K562 (cell line): ENCODE measurements around the gene TTLL3. TPM values are rescaled to one million over a fixed set of nuclear protein-coding genes. Genes with fewer than 3 reads are reported as not detected.

Experiments used
- ARHGAP35 ChIP-seq: fragments of 450-650 bp; IDR thresholded peaks from 2 replicates; pipeline ENCODE4 v1.6.1; 2018; ENCODE audit not compliant: partially characterized antibody
- DIDO1 ChIP-seq: fragments of 450-650 bp; IDR thresholded peaks from 2 replicates; pipeline ENCODE4 v1.6.1; 2016; ENCODE audit warnings: low read depth, missing biosample characterization, missing genetic modification characterization
- ETS2 ChIP-seq: IDR thresholded peaks from 2 replicates; pipeline ENCODE4 v1.6.1; 2016; ENCODE audit warnings: borderline replicate concordance, missing genetic modification characterization, mild to moderate bottlenecking, moderate library complexity, missing compliant biosample characterization; ENCODE audit not compliant: poor library complexity, severe bottlenecking
- FOXA3 ChIP-seq, 2 experiments: fragments of 450-650 bp in 1 of 2; sonication (generic) in 1 of 2; formaldehyde crosslinking; IDR thresholded peaks in 1 of 2; conservative IDR thresholded peaks in 1 of 2; 2 replicates each; pipeline versions ENCODE4 v1.4.0 to v1.8.0; 2020 to 2022; ENCODE audit warnings: mild to moderate bottlenecking in 2 of 2, missing genetic modification reagents in 1 of 2
- HDAC2 ChIP-seq: fragments of 450-650 bp; IDR thresholded peaks from 2 replicates; pipeline ENCODE4 v1.6.1; 2016; ENCODE audit warnings: mild to moderate bottlenecking
- HDAC3 ChIP-seq: fragments of 450-650 bp; IDR thresholded peaks from 2 replicates; pipeline ENCODE4 v1.6.1; 2018; ENCODE audit warnings: borderline replicate concordance, mild to moderate bottlenecking, moderate library complexity; ENCODE audit not compliant: partially characterized antibody
- HLTF ChIP-seq: fragments of 450-650 bp; IDR thresholded peaks from 2 replicates; pipeline ENCODE4 v1.6.1; 2016
- KAT7 ChIP-seq: sonication (generic); formaldehyde crosslinking; IDR thresholded peaks from 2 replicates; pipeline ENCODE4 v1.8.0; 2022; ENCODE audit warnings: missing genetic modification reagents, mild to moderate bottlenecking, borderline replicate concordance
- MYC ChIP-seq, 2 experiments: fragments of 250-450 bp in 1 of 2; sonication (Bioruptor Pico) in 1 of 2; IDR thresholded peaks; 2 replicates each; pipeline versions ENCODE4 v1.5.1 to v1.6.1; 2012 to 2021; ENCODE audit warnings: low read depth in 2 of 2, borderline replicate concordance in 1 of 2, improper control_type of control experiment in 1 of 2, low read length in 1 of 2, mild to moderate bottlenecking in 1 of 2, moderate library complexity in 1 of 2
- PRMT5 ChIP-seq: sonication (generic); formaldehyde crosslinking; IDR thresholded peaks from 2 replicates; pipeline ENCODE4 v1.5.0; 2020; ENCODE audit warnings: missing genetic modification reagents
- RUNX1 ChIP-seq: sonication (generic); IDR thresholded peaks from 2 replicates; pipeline ENCODE4 v1.6.1; 2016; ENCODE audit warnings: antibody characterized with exemption, low read depth
- SREBF2 ChIP-seq: sonication (generic); formaldehyde crosslinking; IDR thresholded peaks from 2 replicates; pipeline ENCODE4 v1.4.0; 2020; ENCODE audit warnings: mild to moderate bottlenecking, missing genetic modification reagents
- TAF9B ChIP-seq: fragments of 450-650 bp; IDR thresholded peaks from 2 replicates; pipeline ENCODE4 v1.6.1; 2018; ENCODE audit warnings: mild to moderate bottlenecking; ENCODE audit not compliant: partially characterized antibody
- THRAP3 ChIP-seq: fragments of 450-650 bp; IDR thresholded peaks from 2 replicates; pipeline ENCODE4 v1.6.1; 2016; ENCODE audit warnings: mild to moderate bottlenecking, inconsistent platforms, borderline replicate concordance
- TSC22D4 ChIP-seq: fragments of 450-650 bp; IDR thresholded peaks from 2 replicates; pipeline ENCODE4 v1.6.1; 2016; ENCODE audit warnings: missing genetic modification characterization, missing biosample characterization, control low read depth
- ZNF224 ChIP-seq: sonication (generic); formaldehyde crosslinking; IDR thresholded peaks from 2 replicates; pipeline ENCODE4 v1.8.0; 2022; ENCODE audit warnings: mild to moderate bottlenecking, missing genetic modification reagents
- ZNF354B ChIP-seq: fragments of 250-450 bp; sonication (Bioruptor Pico); IDR thresholded peaks from 2 replicates; pipeline ENCODE4 v1.4.0; 2020
- ZNF766 ChIP-seq: fragments of 200-800 bp; sonication (Bioruptor generic); conservative IDR thresholded peaks from 2 replicates; pipeline ENCODE4 v1.6.1; 2016; ENCODE audit warnings: missing genetic modification characterization, missing compliant biosample characterization
- polyA plus RNA-seq, 8 experiments: library from polyadenylated mRNA; depleted of rRNA in 4 of 8; stranded (reverse) in 5 of 8; unstranded in 3 of 8; fragments of >200 nt; fragmentation: Nextera tagmentation in 2 of 8; fragmentation: Illumina TruSeq in 1 of 8; extraction: Ambion mirVana in 2 of 8; extraction: Trizol in 1 of 8; gene quantifications; 2 replicates each; pipeline versions ENCODE4 v1.2.1 to v1.2.3, GENCODE V29; 2011 to 2014; ENCODE audit warnings: inconsistent platforms in 1 of 8, missing spikeins in 1 of 8
- total RNA-seq, 7 experiments: library from RNA; depleted of rRNA in 6 of 7; stranded (reverse); fragments of >200 nt in 6 of 7; fragmentation: Illumina TruSeq in 2 of 7; extraction: Trizol in 2 of 7; gene quantifications; 2 replicates each; pipeline versions ENCODE4 v1.2.1 to v1.2.3, GENCODE V29; 2011 to 2021; ENCODE audit warnings: low replicate concordance in 1 of 7
- TF ChIP-seq, protein P1 (sequence below): conservative IDR thresholded peaks from 2 replicates; pipeline ENCODE4 v1.6.1; 2011; ENCODE audit warnings: low read depth, mild to moderate bottlenecking, low read length; ENCODE audit not compliant: control insufficient read depth
- TF ChIP-seq, protein P2 (sequence below): sonication (generic); formaldehyde crosslinking; IDR thresholded peaks from 2 replicates; pipeline ENCODE4 v1.8.0; 2022; ENCODE audit warnings: mild to moderate bottlenecking, missing genetic modification reagents
- TF ChIP-seq, protein P3 (sequence below): fragments of 250-450 bp; sonication (Bioruptor Pico); IDR thresholded peaks from 2 replicates; pipeline ENCODE4 v1.8.0; 2021; ENCODE audit warnings: borderline replicate concordance, mild to moderate bottlenecking, moderate library complexity; ENCODE audit not compliant: poor library complexity, severe bottlenecking
- TF ChIP-seq, protein P4 (sequence below): fragments of 450-650 bp; formaldehyde crosslinking; IDR thresholded peaks from 2 replicates; pipeline ENCODE4 v1.4.0; 2020; ENCODE audit warnings: mild to moderate bottlenecking

Gene TTLL3
- total and polyA plus RNA-seq, 9 of the 15 experiments (the other 6 are each of a cell fraction or from before 2014, with no cell fraction given), result 8.9 to 106 (median 33.2) TPM

DNA sequence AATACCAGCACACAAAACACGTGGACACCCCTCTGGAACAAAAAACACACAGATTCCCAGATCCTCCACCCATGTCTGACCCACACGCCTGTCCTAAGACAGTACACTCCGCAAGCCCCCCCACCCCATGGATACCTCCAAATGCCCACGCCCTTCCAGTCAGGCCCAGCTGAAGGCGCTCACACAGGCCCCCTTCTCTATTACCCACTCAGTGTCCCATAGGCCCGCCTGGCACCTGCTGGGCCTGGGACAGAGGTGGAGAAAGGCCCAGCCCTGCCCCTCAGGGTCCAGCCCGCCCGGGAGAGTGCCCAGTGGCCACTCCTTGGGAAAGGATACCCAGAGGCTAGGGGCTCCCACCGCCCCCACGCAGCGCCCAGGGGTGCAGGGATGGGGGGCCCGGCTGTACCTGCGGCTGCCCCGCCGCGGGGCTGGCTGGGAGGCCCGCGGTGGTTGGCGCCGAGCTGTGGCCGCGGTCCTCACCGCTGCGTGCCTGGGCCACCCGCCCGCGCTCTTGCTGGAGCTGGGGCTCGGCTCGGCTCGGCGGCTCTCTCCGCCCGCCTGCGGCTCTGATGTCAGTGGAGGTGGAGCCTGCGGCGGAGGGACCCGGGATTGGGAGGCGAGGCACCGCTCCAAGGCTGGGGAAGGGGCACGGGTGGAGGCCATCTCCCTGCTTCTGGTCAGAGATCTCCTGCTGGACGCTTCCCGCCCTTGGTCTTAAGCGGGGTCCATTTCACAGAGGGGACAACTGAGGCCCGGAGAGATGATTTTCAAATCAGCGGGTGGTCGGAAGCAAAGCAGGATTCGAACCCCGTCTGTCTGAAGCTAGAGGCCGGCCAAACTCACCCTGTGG lies 40.4 kb upstream of the TTLL3 start, which contains the start of gene CAMK1 (continued):
- TF ChIP-seq FOXA3 (CRISPR knock-in tag; conservative IDR thresholded peaks at IDR 0.05 in 1 of 2, IDR thresholded peaks at IDR 0.05 in 1 of 2), result no peak
- TF ChIP-seq ZNF354B (CRISPR knock-in tag), result no peak
- no peak for TF ChIP-seq ARHGAP35
- no peak for TF ChIP-seq ZNF766 (CRISPR knock-in tag)
- TF ChIP-seq, protein P1, sequence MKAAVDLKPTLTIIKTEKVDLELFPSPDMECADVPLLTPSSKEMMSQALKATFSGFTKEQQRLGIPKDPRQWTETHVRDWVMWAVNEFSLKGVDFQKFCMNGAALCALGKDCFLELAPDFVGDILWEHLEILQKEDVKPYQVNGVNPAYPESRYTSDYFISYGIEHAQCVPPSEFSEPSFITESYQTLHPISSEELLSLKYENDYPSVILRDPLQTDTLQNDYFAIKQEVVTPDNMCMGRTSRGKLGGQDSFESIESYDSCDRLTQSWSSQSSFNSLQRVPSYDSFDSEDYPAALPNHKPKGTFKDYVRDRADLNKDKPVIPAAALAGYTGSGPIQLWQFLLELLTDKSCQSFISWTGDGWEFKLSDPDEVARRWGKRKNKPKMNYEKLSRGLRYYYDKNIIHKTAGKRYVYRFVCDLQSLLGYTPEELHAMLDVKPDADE, result no peak
- TF ChIP-seq PRMT5 (CRISPR knock-in tag), result no peak
- TF ChIP-seq TSC22D4 (tag), result no peak
- TF ChIP-seq KAT7 (CRISPR knock-in tag), result no peak
- no peak for TF ChIP-seq ZNF224 (CRISPR knock-in tag)
- TF ChIP-seq HDAC2, result no peak
- TF ChIP-seq, protein P2, sequence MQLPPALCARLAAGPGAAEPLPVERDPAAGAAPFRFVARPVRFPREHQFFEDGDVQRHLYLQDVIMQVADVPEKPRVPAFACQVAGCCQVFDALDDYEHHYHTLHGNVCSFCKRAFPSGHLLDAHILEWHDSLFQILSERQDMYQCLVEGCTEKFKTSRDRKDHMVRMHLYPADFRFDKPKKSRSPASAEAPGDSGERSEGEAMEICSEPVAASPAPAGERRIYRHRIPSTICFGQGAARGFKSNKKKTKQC, result no peak
- no peak for TF ChIP-seq HLTF
- TF ChIP-seq, protein P3, sequence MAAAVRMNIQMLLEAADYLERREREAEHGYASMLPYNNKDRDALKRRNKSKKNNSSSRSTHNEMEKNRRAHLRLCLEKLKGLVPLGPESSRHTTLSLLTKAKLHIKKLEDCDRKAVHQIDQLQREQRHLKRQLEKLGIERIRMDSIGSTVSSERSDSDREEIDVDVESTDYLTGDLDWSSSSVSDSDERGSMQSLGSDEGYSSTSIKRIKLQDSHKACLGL, result no peak
- TF ChIP-seq ETS2 (tag), result no peak
- TF ChIP-seq, protein P4, sequence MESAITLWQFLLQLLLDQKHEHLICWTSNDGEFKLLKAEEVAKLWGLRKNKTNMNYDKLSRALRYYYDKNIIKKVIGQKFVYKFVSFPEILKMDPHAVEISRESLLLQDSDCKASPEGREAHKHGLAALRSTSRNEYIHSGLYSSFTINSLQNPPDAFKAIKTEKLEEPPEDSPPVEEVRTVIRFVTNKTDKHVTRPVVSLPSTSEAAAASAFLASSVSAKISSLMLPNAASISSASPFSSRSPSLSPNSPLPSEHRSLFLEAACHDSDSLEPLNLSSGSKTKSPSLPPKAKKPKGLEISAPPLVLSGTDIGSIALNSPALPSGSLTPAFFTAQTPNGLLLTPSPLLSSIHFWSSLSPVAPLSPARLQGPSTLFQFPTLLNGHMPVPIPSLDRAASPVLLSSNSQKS, result no peak
- no peak for TF ChIP-seq SREBF2 (CRISPR knock-in tag)
- no peak for TF ChIP-seq THRAP3
- TF ChIP-seq TAF9B, result no peak
- 0 out of 2 replicates have a peak, but pooled peaks have one; percentile 27 for TF ChIP-seq RUNX1
- TF ChIP-seq MYC (IDR thresholded peaks at IDR 0.05; ENCODE audit: low read depth, low read length), result no peak
- TF ChIP-seq MYC (CRISPR knock-in tag; IDR thresholded peaks at IDR 0.05; ENCODE audit: borderline replicate concordance, low read depth), result no peak
- no peak for TF ChIP-seq HDAC3
- TF ChIP-seq DIDO1 (tag), result no peak
